ENCODE data around the gene LCE1C.

Gene LCE1C

DNA sequence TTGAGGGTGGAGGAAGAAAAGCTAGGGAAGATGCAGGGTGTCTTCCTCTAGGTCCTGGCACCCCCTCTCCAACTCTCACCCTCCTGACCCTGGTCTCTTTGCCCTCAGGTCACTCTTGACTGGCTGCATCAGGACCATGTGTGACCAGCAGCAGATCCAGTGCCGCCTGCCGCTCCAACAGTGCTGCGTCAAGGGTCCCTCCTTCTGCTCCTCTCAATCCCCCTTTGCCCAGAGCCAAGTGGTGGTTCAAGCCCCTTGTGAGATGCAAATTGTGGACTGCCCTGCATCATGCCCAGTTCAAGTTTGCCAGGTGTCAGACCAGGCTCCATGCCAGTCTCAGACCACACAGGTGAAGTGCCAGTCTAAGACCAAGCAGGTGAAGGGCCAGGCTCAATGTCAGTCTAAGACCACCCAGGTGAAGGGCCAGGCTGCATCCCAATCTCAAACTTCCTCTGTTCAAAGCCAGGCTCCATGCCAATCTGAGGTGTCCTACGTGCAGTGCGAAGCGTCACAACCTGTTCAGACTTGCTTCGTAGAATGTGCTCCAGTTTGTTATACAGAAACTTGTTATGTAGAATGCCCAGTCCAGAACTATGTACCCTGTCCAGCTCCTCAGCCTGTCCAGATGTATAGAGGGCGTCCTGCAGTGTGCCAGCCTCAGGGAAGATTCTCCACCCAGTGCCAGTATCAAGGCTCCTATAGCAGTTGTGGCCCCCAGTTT lies 46.8 kb downstream of the LCE1C start:
- no peak for DNase-seq

DNA sequence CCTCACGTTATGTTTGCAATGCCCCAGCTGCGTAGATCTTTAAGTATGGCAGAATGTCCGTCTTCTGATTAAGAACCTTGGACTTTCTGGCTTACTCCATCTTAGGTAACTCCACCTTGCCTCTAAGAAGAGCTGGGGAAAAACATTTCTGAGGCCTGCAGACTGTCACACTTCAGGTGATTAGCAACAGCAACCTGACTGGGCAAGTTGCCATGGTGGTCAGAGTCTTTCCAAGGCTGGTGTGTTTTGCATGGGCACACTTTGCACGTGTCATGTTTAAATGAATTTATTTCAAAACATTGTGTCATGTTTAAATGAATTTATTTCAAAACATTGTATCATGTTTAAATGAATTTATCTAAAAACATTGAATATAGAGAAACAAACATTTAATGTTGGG lies 47.8 kb downstream of the LCE1C start:
- DNase-seq, result no peak

DNA sequence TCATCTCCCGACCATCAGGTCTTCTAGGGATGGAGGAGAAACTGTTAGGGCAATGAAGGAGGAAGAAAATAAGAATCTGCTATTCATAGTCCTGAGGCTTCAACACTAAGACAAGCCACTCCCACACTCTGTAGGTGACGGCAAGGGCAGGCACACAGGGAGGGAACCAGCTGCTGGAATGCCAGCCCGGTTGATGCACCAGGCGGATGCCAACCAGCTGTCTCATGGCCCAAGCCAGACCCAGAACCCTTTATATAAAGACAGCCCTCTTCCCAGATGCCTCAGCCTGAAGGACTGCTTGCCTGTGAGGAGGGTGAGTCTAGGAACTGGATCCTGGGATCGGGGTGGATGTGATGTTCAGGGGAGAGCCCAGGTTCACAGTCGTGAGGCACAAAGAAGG lies 48.7 kb downstream of the LCE1C start, which contains the start of gene KPRP:
Gene KPRP (plus strand): TSS at position 279 of the 400 bp plus-strand sequence. CDS start 1,564 bp downstream, outside the sequence.
- no peak for DNase-seq

DNA sequence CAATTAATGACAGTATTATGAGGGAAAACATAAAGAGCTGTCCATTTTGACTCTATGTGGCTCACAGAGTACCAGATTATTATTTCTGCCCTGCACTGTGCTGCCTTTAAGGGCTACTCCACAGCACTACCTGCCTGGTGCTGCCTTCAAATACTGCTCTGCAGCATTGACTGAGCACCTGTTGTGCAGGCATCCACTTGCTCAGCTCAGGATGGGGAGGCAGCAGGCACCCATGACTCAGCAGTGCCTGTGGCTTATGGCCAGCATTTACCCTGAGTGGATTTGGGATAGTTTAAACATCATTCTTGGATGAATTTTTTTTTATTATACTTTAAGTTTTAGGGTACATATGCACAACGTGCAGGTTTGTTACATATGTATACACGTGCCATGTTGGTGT lies 49.6 kb downstream of the LCE1C start:
- DNase-seq, result no peak
